OCI-LY3 (cell line): ENCODE data around the gene FDPS.

Experiments used
- H2AFZ ChIP-seq: fragments of 200-600, 300-600 bp; shearing (Covaris generic); 2 replicates; pipeline ENCODE4 v1.6.0; 2014; ENCODE audit warnings: antibody characterized with exemption, low read depth, low read length
- H3K27ac ChIP-seq: fragments of 200-600, 300-600 bp; sonication (generic); 2 replicates; pipeline ENCODE4 v1.5.1; 2014; ENCODE audit warnings: mild to moderate bottlenecking, low read length, moderate library complexity, mixed read lengths
- H3K27me3 ChIP-seq: fragments of 200-600, 300-600 bp; sonication (generic); 2 replicates; pipeline ENCODE4 v1.6.1; 2014; ENCODE audit warnings: low read depth, low read length, mixed read lengths
- H3K36me3 ChIP-seq: fragments of 200-600, 300-600 bp; sonication (generic); replicated peaks from 2 replicates; pipeline ENCODE3; 2014; ENCODE audit warnings: low read depth, low read length, mixed read lengths
- H3K4me1 ChIP-seq: fragments of 300-600, 200-600 bp; sonication (generic); 2 replicates; pipeline ENCODE4 v1.6.1; 2014; ENCODE audit warnings: low read length, mixed read lengths
- H3K4me2 ChIP-seq: fragments of 200-600, 300-600 bp; sonication (generic); 2 replicates; pipeline ENCODE4 v1.6.1; 2014; ENCODE audit warnings: low read length, mixed read lengths
- H3K4me3 ChIP-seq: fragments of 300-600, 200-600 bp; sonication (generic); 2 replicates; pipeline ENCODE4 v1.5.1; 2014; ENCODE audit warnings: antibody characterized with exemption, mild to moderate bottlenecking, low read length, moderate library complexity
- H3K79me2 ChIP-seq: fragments of 300-600, 200-600 bp; shearing (Covaris generic); 2 replicates; pipeline ENCODE4 v1.6.1; 2014; ENCODE audit warnings: mild to moderate bottlenecking, low read length, mixed read lengths
- H3K9ac ChIP-seq: fragments of 300-600, 200-600 bp; shearing (Covaris generic); 2 replicates; pipeline ENCODE4 v1.6.0; 2014; ENCODE audit warnings: mild to moderate bottlenecking, low read length, moderate library complexity
- H3K9me3 ChIP-seq: fragments of 200-600, 300-600 bp; shearing (Covaris generic); 2 replicates; pipeline ENCODE4 v1.6.1; 2014; ENCODE audit warnings: low read length, mixed read lengths; ENCODE audit not compliant: insufficient read depth
- H4K20me1 ChIP-seq: fragments of 200-600, 300-600 bp; sonication (generic); 2 replicates; pipeline ENCODE4 v1.6.1; 2016; ENCODE audit warnings: low read length, mixed read lengths; ENCODE audit not compliant: insufficient read depth
- EZH2phosphoT487 ChIP-seq: fragments of 200-600 bp; shearing (Covaris generic); IDR thresholded peaks from 2 replicates; pipeline ENCODE4 v1.6.1; 2018; ENCODE audit warnings: antibody characterized with exemption, mixed run types, low read depth
- TF ChIP-seq, protein P1 (sequence below): fragments of 200-600, 300-600 bp; sonication (generic); IDR thresholded peaks from 2 replicates; pipeline ENCODE4 v1.5.1; 2014; ENCODE audit warnings: antibody characterized with exemption, low read length, low read depth

Gene FDPS

DNA sequence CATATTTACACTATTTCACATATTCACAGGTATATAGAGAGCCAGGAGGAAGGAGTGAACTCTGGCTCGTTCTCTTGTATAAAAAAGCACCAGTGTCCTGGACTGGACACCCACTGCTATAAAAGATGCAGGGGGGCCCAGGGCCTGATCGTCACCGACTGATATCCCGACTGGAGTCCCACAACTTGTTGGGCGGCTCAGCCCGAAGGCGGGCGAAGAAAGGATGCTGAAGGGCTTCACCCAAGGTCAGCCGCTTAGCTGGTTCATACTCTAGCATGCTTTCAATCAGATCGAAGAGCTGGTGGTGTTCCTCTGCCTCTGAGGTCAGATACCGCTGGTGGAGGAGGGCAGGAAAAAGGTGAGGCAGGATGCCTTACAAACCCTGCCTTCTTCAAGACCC lies 45.6 kb upstream of the FDPS start:
- H3K36me3 ChIP-seq = peaks cover 55% of the 10 kb centered on the region
- H3K4me2 ChIP-seq = no peak overlapping the region

DNA sequence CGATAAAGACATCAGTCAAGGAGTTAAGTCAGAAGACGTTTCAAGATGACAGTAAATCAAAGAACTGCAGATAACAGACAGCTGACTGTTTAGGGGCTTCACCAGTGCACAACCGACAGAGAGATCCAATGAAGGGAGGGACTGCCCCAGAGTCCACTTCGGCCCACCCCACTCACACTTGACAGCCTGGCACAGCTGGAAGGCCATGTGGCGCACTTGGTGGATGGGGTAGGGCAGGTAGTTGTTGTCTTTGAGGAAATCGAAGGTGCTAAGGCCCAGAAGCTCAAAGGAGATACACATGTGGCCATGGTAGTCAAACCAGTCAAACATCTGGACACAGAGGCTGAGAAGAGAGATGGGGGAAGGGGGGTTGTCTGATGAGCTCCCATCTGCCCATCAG lies 42.1 kb upstream of the FDPS start:
- no peak overlapping the region for H2AFZ ChIP-seq
- H3K27ac ChIP-seq = no peak overlapping the region
- H3K36me3 ChIP-seq = peaks cover 75% of the 10 kb centered on the region
- H3K4me2 ChIP-seq = no peak overlapping the region
- no peak overlapping the region for H3K9ac ChIP-seq
- no peaks in the 10 kb centered on the region for H4K20me1 ChIP-seq
- H3K4me1 ChIP-seq = peaks cover 6% of the 10 kb centered on the region
- no peaks in the 10 kb centered on the region for H3K27me3 ChIP-seq
- peaks cover 17% of the 10 kb centered on the region for H3K79me2 ChIP-seq
- H3K4me3 ChIP-seq = no peak overlapping the region
- TF ChIP-seq, protein P1, sequence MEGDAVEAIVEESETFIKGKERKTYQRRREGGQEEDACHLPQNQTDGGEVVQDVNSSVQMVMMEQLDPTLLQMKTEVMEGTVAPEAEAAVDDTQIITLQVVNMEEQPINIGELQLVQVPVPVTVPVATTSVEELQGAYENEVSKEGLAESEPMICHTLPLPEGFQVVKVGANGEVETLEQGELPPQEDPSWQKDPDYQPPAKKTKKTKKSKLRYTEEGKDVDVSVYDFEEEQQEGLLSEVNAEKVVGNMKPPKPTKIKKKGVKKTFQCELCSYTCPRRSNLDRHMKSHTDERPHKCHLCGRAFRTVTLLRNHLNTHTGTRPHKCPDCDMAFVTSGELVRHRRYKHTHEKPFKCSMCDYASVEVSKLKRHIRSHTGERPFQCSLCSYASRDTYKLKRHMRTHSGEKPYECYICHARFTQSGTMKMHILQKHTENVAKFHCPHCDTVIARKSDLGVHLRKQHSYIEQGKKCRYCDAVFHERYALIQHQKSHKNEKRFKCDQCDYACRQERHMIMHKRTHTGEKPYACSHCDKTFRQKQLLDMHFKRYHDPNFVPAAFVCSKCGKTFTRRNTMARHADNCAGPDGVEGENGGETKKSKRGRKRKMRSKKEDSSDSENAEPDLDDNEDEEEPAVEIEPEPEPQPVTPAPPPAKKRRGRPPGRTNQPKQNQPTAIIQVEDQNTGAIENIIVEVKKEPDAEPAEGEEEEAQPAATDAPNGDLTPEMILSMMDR = no peak
- TF ChIP-seq EZH2phosphoT487 = no peak
- no peaks in the 10 kb centered on the region for H3K9me3 ChIP-seq

More for the DNA sequence above, 45.6 kb upstream of the FDPS start:
- H3K79me2 ChIP-seq = peaks cover 20% of the 10 kb centered on the region
- H3K9me3 ChIP-seq = no peaks in the 10 kb centered on the region
- H3K9ac ChIP-seq = no peak overlapping the region
- H2AFZ ChIP-seq = no peak overlapping the region
- no peaks in the 10 kb centered on the region for H4K20me1 ChIP-seq
- peak overlapping the region; percentile 53; the same call in 1 of the 2 replicates for H3K27ac ChIP-seq
- H3K4me1 ChIP-seq = peaks cover 14% of the 10 kb centered on the region
- TF ChIP-seq EZH2phosphoT487 = no peak
- TF ChIP-seq, protein P1 = no peak
- H3K4me3 ChIP-seq = no peak overlapping the region
- no peaks in the 10 kb centered on the region for H3K27me3 ChIP-seq

DNA sequence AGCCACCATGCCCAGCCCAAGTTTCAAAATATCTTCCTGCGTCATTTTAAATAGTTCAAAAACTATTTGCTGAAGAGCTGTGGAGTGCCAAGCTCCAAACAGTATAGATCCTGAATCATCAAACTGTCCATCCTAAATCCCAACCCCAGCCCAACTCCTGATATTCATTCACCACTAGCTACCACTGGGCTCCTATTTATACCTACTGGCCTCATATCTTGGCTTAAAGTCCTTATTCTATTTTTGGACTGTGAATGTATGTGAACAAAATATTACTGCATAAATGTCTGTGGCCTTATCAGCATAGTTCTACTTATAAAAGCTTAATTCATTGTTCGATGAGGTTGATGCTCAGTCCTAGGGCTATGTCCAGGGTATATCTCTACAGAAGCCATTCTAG lies 41.3 kb upstream of the FDPS start:
- Histone ChIP-seq H3K36me3 (peaks cover 78% of the 10 kb centered on the region), H4K20me1 (peaks cover 3% of the 10 kb centered on the region; the same call in 1 of the 2 replicates), H3K4me2 (no peak overlapping the region), H3K27me3 (no peaks in the 10 kb centered on the region), H3K79me2 (peaks cover 21% of the 10 kb centered on the region), H3K9me3 (no peaks in the 10 kb centered on the region), H3K4me3 (no peak overlapping the region), H3K9ac (no peak overlapping the region), H3K27ac (no peak overlapping the region), H3K4me1 (peaks cover 13% of the 10 kb centered on the region), H2AFZ (no peak overlapping the region)
- TF ChIP-seq, protein P1 = no peak
- no peak for TF ChIP-seq EZH2phosphoT487

DNA sequence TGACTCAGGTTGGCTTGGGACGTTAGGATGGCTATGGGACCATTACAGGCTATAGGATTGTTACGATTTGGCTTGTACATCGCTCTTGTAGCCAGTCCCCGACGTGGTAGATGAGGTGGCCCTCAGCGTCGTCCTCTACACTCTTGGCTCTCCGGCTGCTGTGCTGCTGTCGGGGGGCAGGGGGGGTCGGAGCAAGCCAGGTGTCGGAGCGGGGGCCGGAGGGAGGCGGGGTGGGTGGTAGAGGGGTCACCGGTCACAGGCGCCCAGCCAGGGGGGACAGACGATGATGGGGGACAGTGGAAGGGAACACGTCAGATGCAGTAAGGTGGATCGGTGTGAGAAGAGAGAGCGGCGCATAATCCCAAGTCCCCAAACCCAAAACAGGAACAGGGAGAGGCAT lies 40.0 kb upstream of the FDPS start:
- H3K4me3 ChIP-seq = no peak overlapping the region
- H3K9ac ChIP-seq = no peak overlapping the region
- TF ChIP-seq, protein P1 = no peak
- TF ChIP-seq EZH2phosphoT487 = no peak
- no peaks in the 10 kb centered on the region for H3K9me3 ChIP-seq
- H4K20me1 ChIP-seq = peaks cover 7% of the 10 kb centered on the region; the same call in 1 of the 2 replicates
- peaks cover 70% of the 10 kb centered on the region for H3K36me3 ChIP-seq
- H3K27ac ChIP-seq = no peak overlapping the region
- H3K4me2 ChIP-seq = no peak overlapping the region
- no peak overlapping the region for H2AFZ ChIP-seq
- H3K79me2 ChIP-seq = peaks cover 32% of the 10 kb centered on the region
- no peaks in the 10 kb centered on the region for H3K27me3 ChIP-seq
- peaks cover 12% of the 10 kb centered on the region for H3K4me1 ChIP-seq
